Measurements from ENCODE around the gene PRKAR1B. TPM values are rescaled to one million over a fixed set of nuclear protein-coding genes. Genes with fewer than 3 reads are reported as not detected.

Gene PRKAR1B
- total RNA-seq, 1 experiment from 2014 or later = 24.8 TPM

- Mint-ChIP-seq H3K36me3 (ENCODE audit: insufficient read depth, unreplicated experiment) (peaks cover 53% of the 10 kb centered on the region), H3K27me3 (ENCODE audit: unreplicated experiment) (no peaks in the 10 kb centered on the region), H3K4me1 (ENCODE audit: low read depth, unreplicated experiment) (no peaks in the 10 kb centered on the region), H3K4me3 (ENCODE audit: low read depth, unreplicated experiment) (no peak overlapping the region), H3K27ac (ENCODE audit: unreplicated experiment) (no peak overlapping the region), H3K9me3 (ENCODE audit: low read depth, unreplicated experiment) (no peaks in the 10 kb centered on the region)
- CTCF ChIA-PET = no interaction called here
- intact Hi-C loops (cut with micrococcal nuclease; ENCODE audit: unreplicated experiment) = no loop called here
- TF ChIP-seq CTCF (IDR thresholded peaks at IDR 0.05; ENCODE audit: unreplicated experiment) = no peak
- DNase-seq = no peak
- no TSS peak for BruUV-seq (replicated peaks)
These were observed 34.5 kb upstream of the PRKAR1B start for GRCh38 chr7:761631-762030.

GRCh38 chr7:761101-761500, 34.0 kb upstream of the PRKAR1B start:
- Mint-ChIP-seq H3K36me3 (ENCODE audit: insufficient read depth, unreplicated experiment) (peaks cover 55% of the 10 kb centered on the region), H3K4me1 (ENCODE audit: low read depth, unreplicated experiment) (no peaks in the 10 kb centered on the region), H3K9me3 (ENCODE audit: low read depth, unreplicated experiment) (no peaks in the 10 kb centered on the region), H3K4me3 (ENCODE audit: low read depth, unreplicated experiment) (no peak overlapping the region), H3K27me3 (ENCODE audit: unreplicated experiment) (no peaks in the 10 kb centered on the region), H3K27ac (ENCODE audit: unreplicated experiment) (no peak overlapping the region)
- CTCF ChIA-PET = no interaction called here
- no peak for DNase-seq
- no peak for TF ChIP-seq CTCF (IDR thresholded peaks at IDR 0.05; ENCODE audit: unreplicated experiment)
- no TSS peak for BruUV-seq (replicated peaks)
- intact Hi-C loops (cut with micrococcal nuclease; ENCODE audit: unreplicated experiment) = no loop called here

- H3K4me1 Mint-ChIP-seq (ENCODE audit: low read depth, unreplicated experiment) = no peaks in the 10 kb centered on the region
- CTCF ChIA-PET = no interaction called here
- DNase-seq = no peak
- TF ChIP-seq CTCF (IDR thresholded peaks at IDR 0.05; ENCODE audit: unreplicated experiment) = no peak
- H3K4me3 Mint-ChIP-seq (ENCODE audit: low read depth, unreplicated experiment) = no peak overlapping the region
- H3K27me3 Mint-ChIP-seq (ENCODE audit: unreplicated experiment) = no peaks in the 10 kb centered on the region
- H3K36me3 Mint-ChIP-seq (ENCODE audit: insufficient read depth, unreplicated experiment) = peaks cover 57% of the 10 kb centered on the region
- no peak overlapping the region for H3K27ac Mint-ChIP-seq (ENCODE audit: unreplicated experiment)
- BruUV-seq (replicated peaks) = no TSS peak
- intact Hi-C loops (cut with micrococcal nuclease; ENCODE audit: unreplicated experiment) = no loop called here
- no peaks in the 10 kb centered on the region for H3K9me3 Mint-ChIP-seq (ENCODE audit: low read depth, unreplicated experiment)
These were observed 32.9 kb upstream of the PRKAR1B start for GRCh38 chr7:760006-760405.

- no peak for TF ChIP-seq CTCF (IDR thresholded peaks at IDR 0.05; ENCODE audit: unreplicated experiment)
- Mint-ChIP-seq H3K4me1 (ENCODE audit: low read depth, unreplicated experiment) (no peaks in the 10 kb centered on the region), H3K27me3 (ENCODE audit: unreplicated experiment) (no peaks in the 10 kb centered on the region), H3K4me3 (ENCODE audit: low read depth, unreplicated experiment) (no peak overlapping the region), H3K9me3 (ENCODE audit: low read depth, unreplicated experiment) (no peaks in the 10 kb centered on the region), H3K36me3 (ENCODE audit: insufficient read depth, unreplicated experiment) (peaks cover 60% of the 10 kb centered on the region), H3K27ac (ENCODE audit: unreplicated experiment) (no peak overlapping the region)
- intact Hi-C loops (cut with micrococcal nuclease; ENCODE audit: unreplicated experiment) = no loop called here
- BruUV-seq (replicated peaks) = no TSS peak
- CTCF ChIA-PET = no interaction called here
- no peak for DNase-seq
These were observed 32.5 kb upstream of the PRKAR1B start for GRCh38 chr7:759569-759968.

GRCh38 chr7:757741-758163, 30.7 kb upstream of the PRKAR1B start:
- Mint-ChIP-seq H3K27ac (ENCODE audit: unreplicated experiment) (no peak overlapping the region), H3K36me3 (ENCODE audit: insufficient read depth, unreplicated experiment) (peaks cover 53% of the 10 kb centered on the region), H3K27me3 (ENCODE audit: unreplicated experiment) (no peaks in the 10 kb centered on the region), H3K9me3 (ENCODE audit: low read depth, unreplicated experiment) (no peaks in the 10 kb centered on the region), H3K4me3 (ENCODE audit: low read depth, unreplicated experiment) (no peak overlapping the region), H3K4me1 (ENCODE audit: low read depth, unreplicated experiment) (no peaks in the 10 kb centered on the region)
- no peak for TF ChIP-seq CTCF (IDR thresholded peaks at IDR 0.05; ENCODE audit: unreplicated experiment)
- CTCF ChIA-PET = no interaction called here
- DNase-seq = no peak
- intact Hi-C loops (cut with micrococcal nuclease; ENCODE audit: unreplicated experiment) = no loop called here
- BruUV-seq (replicated peaks) = no TSS peak
